Choroid plexus epithelial cell (primary cell): Measurements from ENCODE around the gene GPR15LG.
"Not testable (repeated sequence)": the region's sequence is repeated elsewhere in the genome, so short reads cannot be mapped to it uniquely, and the experiment has no call there.

Experiments used
- DNase-seq: peaks from one replicate; pipeline ENCODE4 v3.0.0-alpha.2; 2010; ENCODE audit warnings: low read depth
- H3K4me3 ChIP-seq: 2 replicates; pipeline ENCODE4 v1.5.1; 2011; ENCODE audit warnings: low read depth, mild to moderate bottlenecking, control low read depth, low read length, moderate library complexity
- CTCF ChIP-seq: conservative IDR thresholded peaks from 2 replicates; pipeline ENCODE4 v1.5.1; 2011; ENCODE audit warnings: low read depth, mild to moderate bottlenecking, control low read depth, inconsistent platforms, low read length, moderate library complexity

The GPR15LG gene

GRCh38 chr10:84176836-84177474, 3.4 kb downstream of the GPR15LG start:
- H3K4me3 ChIP-seq = no peak overlapping the region

GRCh38 chr10:84177541-84178141, 4.0 kb downstream of the GPR15LG start:
- no peak for TF ChIP-seq CTCF
- DNase-seq = no peak
- H3K4me3 ChIP-seq = no peak overlapping the region

More at GRCh38 chr10:84176836-84177474, 3.4 kb downstream of the GPR15LG start:
- no peak for TF ChIP-seq CTCF
- no peak for DNase-seq

GRCh38 chr10:84178160-84178609, 4.6 kb downstream of the GPR15LG start:
- DNase-seq = no peak
- H3K4me3 ChIP-seq = no peak overlapping the region
- no peak for TF ChIP-seq CTCF

GRCh38 chr10:84179059-84179710, 5.6 kb downstream of the GPR15LG start:
- peak; percentile 14 for DNase-seq
- H3K4me3 ChIP-seq = no peak overlapping the region
- TF ChIP-seq CTCF = no peak

- H3K4me3 ChIP-seq, DNase-seq: not testable (repeated sequence)
These were observed 6.8 kb downstream of the GPR15LG start for GRCh38 chr10:84180386-84180785.

GRCh38 chr10:84181631-84182030, 8.0 kb downstream of the GPR15LG start:
- no peak overlapping the region for H3K4me3 ChIP-seq
- DNase-seq = no peak
- TF ChIP-seq CTCF = no peak

GRCh38 chr10:84184517-84184916, 10.9 kb downstream of the GPR15LG start:
- H3K4me3 ChIP-seq = no peak overlapping the region
- no peak for TF ChIP-seq CTCF
- no peak for DNase-seq
